GM11168 (cell line): ENCODE measurements around the gene HOXC12.

Source experiments
- in situ Hi-C: fragments of 300-500 bp; cut with MboI; formaldehyde crosslinking; loops from one replicate; pipeline ENCODE4 v1.12.0; 2022; ENCODE audit warnings: low sequenced_read_pairs; ENCODE audit not compliant: unreplicated experiment

HOXC12 gene

DNA sequence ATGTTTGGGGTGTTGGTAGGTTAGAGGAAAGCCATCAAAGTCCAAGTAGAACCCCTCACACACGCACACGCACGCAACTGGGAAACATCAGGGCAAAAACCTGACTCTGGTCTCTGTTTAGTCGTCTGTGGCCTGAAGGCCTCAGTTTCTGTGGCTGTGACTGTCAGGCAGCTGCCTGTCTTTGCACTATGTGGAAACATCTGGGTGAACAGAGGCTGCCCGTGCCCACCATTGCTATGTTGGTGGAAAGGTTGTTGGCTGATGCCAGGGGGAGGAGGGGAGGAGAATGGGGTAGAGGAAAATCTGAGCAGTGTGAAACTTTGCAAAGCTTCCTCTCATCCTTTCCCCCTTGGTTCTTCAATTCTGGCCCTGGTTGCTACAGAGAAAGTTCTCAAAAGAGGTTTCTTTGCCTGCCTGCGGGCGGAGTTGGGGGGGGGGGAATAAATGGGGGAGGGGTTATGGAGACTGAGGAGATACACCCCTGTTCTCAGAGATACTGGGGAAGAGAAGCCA, 37.7 kb downstream of the HOXC12 start:
- in situ Hi-C loops: no loop called here

DNA sequence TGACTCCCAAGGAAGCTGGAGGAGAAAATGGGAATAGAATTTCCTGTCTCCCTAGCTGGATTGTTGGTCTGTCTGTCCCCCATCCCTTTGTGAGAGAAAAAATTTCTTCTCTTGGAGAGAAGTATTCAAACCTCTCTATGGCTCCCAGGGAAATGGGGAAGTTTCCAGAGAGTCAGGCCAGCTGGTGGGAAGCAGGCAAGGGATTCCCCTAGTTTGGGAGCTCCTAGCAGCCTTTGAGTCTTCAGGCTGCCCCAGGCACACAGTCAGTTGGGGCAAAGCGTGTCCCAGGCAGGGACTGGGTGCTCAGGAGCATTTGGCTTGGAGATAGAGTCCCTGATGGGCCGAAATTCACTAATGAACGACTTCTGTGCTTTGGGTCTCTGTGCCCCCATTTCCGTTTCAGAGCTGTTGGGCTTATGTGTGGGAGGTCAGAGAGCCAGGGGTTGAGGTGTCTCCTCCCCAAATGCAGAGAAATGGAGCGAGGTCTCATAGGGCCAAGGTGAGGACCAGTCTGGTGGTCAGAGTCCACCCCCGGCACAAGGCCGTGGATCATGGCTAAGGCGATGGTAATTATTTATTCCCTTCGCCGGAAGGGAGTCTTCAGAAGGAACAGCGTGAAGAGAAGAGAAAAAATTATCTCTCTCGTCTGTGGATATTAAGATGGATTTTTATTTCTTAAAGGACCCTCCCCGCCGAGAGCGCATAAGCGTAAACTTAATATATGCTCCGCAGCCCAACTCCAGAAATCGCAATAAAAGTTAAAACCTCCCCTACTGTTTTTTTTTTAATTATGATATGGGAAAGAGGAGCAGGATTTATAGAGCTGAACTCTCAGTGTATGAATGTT, 38.7 kb downstream of the HOXC12 start:
- in situ Hi-C loops: no loop called here

DNA sequence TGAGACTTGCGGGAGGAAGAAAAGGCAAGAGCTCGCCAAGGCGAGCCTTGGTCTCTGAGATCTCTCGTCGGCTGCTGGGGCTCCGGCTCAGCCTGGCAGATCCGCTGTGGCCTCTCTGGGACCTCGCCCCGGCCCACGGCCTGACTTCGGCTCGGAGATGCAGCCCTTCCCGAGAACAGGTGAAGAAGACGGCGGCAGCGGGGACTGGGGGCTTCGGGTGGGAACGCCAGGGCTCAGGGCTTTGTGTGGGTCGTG, 39.2 kb downstream of the HOXC12 start:
- in situ Hi-C loops: no loop called here

DNA sequence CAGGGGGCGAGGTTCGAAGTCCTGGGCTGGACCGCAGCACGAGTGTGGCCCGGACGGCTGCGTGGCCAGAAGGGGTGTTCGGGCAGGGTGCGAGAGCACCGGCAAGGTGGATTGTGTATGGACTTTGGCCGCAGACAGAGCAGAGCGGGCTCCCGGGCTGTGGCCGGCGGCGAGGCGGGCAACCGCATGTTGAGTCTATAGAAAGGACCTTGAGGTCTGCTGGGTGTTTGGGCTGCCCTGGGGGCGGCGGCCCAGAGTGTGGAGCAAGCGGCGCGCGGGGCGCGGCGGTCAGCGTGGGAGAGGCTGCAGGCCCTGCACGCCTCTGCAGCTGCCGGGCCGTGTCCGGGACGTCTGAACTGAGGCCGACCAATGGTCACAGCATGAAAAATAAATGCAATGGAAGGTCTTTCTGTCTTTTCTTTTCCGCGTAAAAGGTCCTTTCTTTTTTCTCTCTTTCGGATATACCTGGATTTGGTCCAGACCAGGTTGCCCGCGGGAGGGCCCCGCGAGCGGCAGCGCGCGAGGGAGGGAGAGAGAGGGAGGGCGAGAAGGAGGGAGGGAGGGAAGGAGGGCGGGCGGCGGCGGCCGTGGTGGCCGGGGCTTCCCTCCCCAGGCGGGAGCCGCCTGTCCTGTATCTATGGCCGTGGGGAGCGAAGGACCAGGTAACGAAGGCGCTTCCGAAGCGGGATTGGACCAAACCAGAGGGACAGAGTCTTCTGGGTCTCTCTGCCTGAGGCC, 39.7 kb downstream of the HOXC12 start:
- in situ Hi-C loops: no loop called here

GRCh38 chr12:53995002-53995377, 40.3 kb downstream of the HOXC12 start:
- in situ Hi-C loops: no loop called here

DNA sequence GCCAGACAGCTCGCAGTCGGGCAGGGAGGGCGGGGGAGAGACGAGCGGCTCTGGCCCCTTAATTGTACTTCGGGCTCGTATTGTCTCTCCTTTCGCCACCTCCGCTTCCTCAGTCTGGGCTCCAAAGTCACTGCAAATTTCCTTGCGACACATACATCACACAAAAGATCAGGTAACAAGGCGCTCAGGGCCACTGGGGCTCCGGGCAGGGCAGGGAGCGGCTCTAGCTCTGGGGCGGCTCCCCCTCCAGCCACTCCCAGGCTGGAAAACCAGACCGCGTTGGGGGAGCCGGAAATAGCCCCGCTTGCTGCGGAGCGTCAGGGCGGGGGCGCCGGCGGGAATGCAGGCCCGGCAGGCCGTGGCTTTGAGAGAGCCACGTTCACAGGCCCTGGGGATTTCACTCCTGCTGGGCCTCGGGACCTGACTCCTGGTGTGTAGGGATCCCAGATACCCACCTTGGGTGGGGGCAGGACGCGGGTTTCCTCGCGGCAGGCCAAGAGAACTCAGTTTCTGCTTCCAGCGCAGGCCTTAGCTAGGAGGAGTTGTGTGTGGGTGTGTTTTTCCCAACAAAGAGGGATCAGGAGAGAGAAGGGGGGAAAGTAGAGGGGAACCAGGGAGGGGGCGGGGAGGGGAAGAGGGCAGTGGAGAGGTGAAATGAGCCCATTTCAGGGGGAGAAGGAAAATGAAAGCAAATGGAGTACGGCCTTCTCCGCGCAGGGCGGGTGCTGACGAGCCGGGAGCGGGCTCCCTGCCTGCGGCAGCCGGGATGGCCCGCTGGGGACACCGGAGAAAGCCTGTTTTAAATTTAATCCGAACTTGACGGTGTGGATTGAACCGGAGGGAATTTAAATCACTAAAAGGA, 40.9 kb downstream of the HOXC12 start:
- in situ Hi-C loops: no loop called here

GRCh38 chr12:53996240-53997203, 41.8 kb downstream of the HOXC12 start:
- in situ Hi-C loops: no loop called here

DNA sequence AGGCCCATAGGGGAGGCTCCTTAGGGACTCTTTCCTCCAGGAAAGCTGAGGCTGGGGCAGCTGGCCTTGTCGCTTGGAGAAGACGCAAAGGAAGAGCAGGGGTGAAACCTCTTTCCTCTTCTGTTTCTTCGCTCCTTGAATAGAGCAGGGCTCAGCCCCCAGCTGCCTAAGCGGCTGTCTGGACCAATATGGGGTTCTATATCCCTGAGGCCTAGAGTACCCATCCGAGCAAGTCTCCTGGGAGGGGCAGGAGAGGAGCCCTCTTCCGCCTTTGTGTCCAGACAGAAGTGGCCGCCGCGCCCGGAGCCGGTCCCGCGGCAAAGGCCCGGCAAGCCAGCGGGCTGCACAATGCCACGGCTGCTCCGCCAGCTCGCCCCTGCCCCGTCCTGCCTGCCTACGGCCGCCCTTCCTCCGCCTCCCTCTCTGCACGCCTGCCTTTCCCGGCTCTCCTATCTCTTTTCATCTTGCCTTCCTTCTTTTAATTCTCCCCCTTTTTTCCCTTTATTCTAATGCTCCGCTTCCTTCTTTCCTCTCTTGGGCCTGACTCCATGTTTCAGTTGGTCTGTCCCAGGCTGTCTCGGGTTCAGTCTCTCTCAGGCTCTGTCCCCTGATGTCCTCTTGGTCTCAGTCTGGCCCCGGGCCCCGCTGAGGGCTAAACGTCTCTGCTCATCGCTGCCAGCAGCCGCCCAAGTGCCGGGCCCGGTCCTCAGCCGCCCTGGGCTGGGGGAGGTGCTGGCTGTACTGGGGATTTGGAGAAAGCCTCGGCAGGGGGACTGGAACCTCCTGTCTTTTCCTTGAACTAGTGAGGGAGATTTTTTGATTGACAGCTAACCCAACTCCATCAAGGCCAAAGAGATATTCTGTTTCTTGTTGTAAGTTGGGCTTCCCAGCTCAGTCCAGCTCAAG, 42.8 kb downstream of the HOXC12 start:
- in situ Hi-C loops: no loop called here

- in situ Hi-C loops: no loop called here
These were observed 43.6 kb downstream of the HOXC12 start for GRCh38 chr12:53998110-53998899.

GRCh38 chr12:53998900-53999236, 44.2 kb downstream of the HOXC12 start:
- in situ Hi-C loops: no loop called here

DNA sequence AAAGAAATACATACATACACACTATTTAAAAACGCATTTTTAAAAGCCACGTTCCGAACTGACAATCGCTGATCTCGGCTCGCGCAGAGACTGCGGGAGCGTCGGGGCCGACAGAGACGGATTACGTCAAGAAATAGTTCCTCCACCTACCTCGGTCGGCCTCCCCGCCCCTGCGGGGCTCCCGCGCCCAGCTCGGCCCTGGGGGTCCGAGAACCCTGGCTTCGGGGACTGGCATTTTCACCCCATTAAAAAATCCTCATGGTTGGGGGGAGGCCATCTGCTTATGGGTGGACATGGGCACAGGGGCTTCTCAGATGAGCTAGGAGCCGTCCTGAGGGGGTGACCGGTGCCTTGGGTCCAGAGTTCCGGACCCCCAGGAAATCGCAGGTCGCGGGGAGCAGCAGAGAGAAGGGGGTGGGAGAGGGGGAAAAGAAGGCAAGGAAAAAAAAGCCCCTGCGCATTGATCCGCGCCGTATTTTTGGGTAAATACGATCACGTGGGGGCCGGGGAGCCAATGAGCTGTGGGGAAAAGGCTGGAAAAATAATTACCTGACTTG, 44.9 kb downstream of the HOXC12 start:
- in situ Hi-C loops: no loop called here

- in situ Hi-C loops: no loop called here
These were observed 45.7 kb downstream of the HOXC12 start, which contains the start of gene HOXC9 for GRCh38 chr12:54000116-54001114. Gene HOXC9, plus strand, starts transcription at chr12:54000161. Its CDS starts 28 bp downstream, at chr12:54000189.

DNA sequence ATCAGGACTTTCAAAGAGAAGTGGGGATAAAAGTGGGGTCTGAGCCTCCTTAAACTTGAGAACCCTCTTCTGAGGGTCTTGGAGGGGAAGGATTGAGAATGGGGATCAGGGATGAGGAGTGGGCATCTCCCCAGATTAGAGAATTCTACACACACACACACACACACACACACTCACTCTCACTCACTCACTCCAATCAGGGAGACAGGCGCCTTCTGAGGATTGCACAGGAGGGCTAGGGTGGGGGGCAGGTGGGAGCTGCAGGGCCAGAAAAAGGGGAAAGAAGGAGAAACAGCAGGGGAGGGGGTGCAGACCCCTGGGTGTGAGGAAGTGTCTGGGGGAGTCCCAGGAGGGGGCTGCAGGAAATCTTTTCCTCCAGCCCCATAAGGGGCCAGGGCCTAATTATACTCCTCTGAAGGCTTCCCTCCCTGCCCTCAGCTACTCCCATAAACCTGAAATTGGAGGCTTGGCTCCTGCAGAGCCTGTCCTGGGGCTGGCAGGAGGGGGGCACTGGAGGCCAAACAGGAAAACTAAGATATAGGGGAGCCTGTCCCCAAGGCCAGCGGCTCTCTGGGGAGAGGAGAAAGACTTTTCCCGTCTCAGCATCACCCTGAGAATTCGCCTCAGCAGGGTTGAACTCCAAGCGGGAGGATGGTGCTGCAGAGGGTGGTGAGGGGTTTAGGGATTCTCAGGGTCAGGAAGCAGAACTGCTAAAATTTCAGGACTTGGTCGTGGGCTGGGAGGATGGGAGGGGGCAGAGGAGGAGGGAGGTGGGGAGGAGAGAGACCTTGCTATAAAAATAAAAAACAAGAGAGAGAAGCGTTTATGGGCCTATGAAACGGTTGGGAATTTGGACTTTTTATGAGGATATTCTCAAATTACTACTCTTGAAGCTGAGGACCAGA, 46.8 kb downstream of the HOXC12 start:
- in situ Hi-C loops: no loop called here

DNA sequence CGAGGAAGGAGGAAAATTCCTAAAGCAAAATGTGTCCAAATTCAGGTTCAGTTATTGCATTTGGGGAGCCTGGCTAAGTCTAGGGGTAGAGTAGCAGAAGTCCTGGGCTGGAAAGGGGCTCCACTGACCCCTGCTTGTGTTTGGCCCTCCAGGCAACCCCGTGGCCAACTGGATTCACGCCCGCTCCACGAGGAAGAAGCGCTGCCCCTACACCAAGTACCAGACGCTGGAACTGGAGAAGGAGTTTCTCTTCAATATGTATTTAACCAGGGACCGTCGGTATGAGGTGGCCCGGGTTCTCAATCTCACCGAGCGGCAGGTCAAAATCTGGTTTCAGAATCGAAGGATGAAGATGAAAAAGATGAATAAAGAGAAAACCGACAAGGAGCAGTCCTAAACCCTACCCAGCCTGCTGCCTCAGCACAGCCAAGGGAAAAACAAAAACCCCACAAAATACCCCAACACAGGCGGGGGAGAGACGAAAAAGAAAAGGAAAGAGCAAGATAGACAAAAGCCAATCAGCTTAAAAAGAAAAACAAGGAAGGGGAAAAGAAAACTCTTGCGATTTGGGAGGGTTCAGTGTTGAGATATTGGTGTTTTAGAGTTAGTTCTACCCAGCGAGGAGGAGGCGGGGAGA, 47.7 kb downstream of the HOXC12 start:
- in situ Hi-C loops: no loop called here

DNA sequence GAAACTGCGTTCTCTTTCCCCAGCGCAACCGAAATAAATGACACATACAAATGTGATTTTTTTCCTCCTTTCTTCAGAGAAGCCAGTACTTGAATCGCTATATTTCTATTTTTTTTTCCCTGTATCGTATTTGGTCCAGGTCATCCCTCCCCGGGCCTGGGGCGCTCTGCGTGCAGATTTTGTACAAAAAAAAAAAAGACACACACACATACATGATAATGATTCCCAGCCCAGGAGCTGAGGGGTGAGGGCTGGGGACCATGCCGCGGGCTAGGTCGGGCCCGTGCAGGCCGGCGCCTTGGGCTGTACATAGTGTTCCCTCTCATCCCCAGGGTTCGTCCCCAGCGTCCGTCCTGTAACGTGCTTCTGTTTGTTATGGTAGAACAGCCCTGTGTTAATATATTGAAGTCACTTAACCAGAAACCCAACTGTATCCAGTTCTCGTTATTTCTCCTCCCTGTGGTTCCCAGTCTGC, 48.2 kb downstream of the HOXC12 start:
- in situ Hi-C loops: no loop called here
